HUES64 (cell line): Measurements from ENCODE around the gene POLR3K.

Source experiments
- H3K27ac ChIP-seq: 2 replicates; pipeline ENCODE4 v1.7.0; 2013; ENCODE audit warnings: low read depth, low read length, inconsistent platforms
- H3K27me3 ChIP-seq: 2 replicates; pipeline ENCODE4 v1.6.1; 2013; ENCODE audit warnings: mild to moderate bottlenecking, low read length; ENCODE audit not compliant: insufficient read depth
- H3K36me3 ChIP-seq: 2 replicates; pipeline ENCODE4 v1.6.1; 2013; ENCODE audit warnings: mild to moderate bottlenecking, low read length; ENCODE audit not compliant: insufficient read depth
- H3K4me1 ChIP-seq: 2 replicates; pipeline ENCODE4 v1.6.1; 2013; ENCODE audit warnings: mild to moderate bottlenecking, low read length, moderate library complexity; ENCODE audit not compliant: insufficient read depth
- H3K4me3 ChIP-seq: 2 replicates; pipeline ENCODE4 v1.5.1; 2013; ENCODE audit warnings: mild to moderate bottlenecking, low read length, moderate library complexity
- H3K9ac ChIP-seq: 2 replicates; pipeline ENCODE4 v1.6.1; 2013; ENCODE audit warnings: mild to moderate bottlenecking, low read depth, low read length
- H3K9me3 ChIP-seq: 2 replicates; pipeline ENCODE4 v1.6.1; 2013; ENCODE audit warnings: low read depth, low read length; ENCODE audit not compliant: insufficient read depth
- WGBS: fragments of 150-250, 120-280 bp; methylation state at CpG from one replicate; pipeline ENCODE4 v1.1.7; 2013; ENCODE audit warnings: missing lambda C conversion rate; 5-methylcytosine and 5-hydroxymethylcytosine counted together

Gene POLR3K

GRCh38 chr16:88613-89012, 35.2 kb upstream of the POLR3K start:
- Histone ChIP-seq H3K9me3 (no peaks in the 10 kb centered on the region), H3K27me3 (no peaks in the 10 kb centered on the region), H3K36me3 (peaks cover 50% of the 10 kb centered on the region), H3K4me1 (no peaks in the 10 kb centered on the region), H3K9ac (no peak overlapping the region), H3K4me3 (no peak overlapping the region), H3K27ac (no peak overlapping the region)
- WGBS, result 97% methylated on average over 14 of the region's 14 CpGs

DNA sequence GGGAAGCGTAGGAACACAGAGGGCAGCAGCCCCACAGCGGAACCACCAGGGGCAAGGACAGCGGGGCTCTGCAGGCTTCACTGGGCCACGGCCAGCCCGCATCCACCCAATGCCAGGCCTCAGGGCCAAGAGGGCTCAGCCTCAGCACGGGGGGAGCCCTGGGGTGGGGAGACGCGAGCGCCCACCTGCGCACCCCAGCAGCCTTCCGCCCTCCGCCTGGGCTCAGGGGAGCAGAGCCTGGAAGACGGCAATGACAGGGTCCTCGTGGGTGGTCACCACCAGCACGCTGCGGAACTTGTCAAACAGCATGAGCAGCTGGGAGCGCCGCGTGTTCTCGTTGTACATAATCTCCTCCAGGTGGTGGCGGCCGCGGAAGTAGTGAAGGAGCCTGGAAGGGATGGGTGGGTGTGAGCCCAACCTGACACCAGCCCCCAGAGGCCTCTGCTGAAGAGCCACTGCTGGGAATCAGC, 33.1 kb upstream of the POLR3K start:
- Histone ChIP-seq H3K27me3 (no peaks in the 10 kb centered on the region), H3K9ac (no peak overlapping the region), H3K9me3 (no peaks in the 10 kb centered on the region), H3K36me3 (peaks cover 51% of the 10 kb centered on the region), H3K27ac (no peak overlapping the region), H3K4me3 (no peak overlapping the region), H3K4me1 (no peaks in the 10 kb centered on the region)
- 95% methylated on average over 23 of the region's 23 CpGs for WGBS

DNA sequence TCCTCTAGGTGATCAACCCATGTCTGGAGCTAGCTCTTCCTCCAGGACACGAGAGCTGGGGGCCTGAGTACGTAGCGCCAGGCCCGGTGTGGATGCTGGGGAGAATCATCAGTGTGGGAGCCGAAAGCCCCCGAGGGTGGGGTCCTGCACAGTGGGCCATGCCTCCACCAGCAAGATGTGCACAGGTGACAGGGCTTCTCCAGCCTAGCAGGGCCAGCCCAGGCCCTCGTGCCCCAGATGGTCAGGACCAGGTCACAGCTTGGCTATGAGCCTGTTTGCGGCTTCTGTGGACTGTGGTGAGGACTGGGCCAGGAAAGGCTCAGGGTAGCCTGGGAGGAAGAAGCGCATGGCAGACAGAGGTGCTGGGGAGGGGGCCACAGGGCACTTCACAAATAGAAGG, 32.5 kb upstream of the POLR3K start:
- Histone ChIP-seq H3K9me3 (no peaks in the 10 kb centered on the region), H3K27me3 (no peaks in the 10 kb centered on the region), H3K4me1 (no peaks in the 10 kb centered on the region), H3K27ac (no peak overlapping the region), H3K36me3 (peaks cover 52% of the 10 kb centered on the region), H3K4me3 (no peak overlapping the region), H3K9ac (no peak overlapping the region)
- 92% methylated on average over 9 of the region's 9 CpGs for WGBS

DNA sequence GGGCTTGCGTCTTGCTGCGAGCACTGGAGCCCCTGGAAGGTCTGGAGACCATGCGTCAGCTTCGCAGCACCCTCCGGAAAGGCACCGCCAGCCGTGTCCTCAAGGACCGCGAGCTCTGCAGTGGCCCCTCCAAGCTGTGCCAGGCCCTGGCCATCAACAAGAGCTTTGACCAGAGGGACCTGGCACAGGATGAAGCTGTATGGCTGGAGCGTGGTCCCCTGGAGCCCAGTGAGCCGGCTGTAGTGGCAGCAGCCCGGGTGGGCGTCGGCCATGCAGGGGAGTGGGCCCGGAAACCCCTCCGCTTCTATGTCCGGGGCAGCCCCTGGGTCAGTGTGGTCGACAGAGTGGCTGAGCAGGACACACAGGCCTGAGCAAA, 32.0 kb upstream of the POLR3K start:
- 95% methylated on average over 18 of the region's 18 CpGs for WGBS
- H3K36me3 ChIP-seq, result peaks cover 54% of the 10 kb centered on the region
- H3K9me3 ChIP-seq, result no peaks in the 10 kb centered on the region
- no peak overlapping the region for H3K9ac ChIP-seq
- no peak overlapping the region for H3K27ac ChIP-seq
- no peaks in the 10 kb centered on the region for H3K27me3 ChIP-seq
- H3K4me1 ChIP-seq, result no peaks in the 10 kb centered on the region
- H3K4me3 ChIP-seq, result no peak overlapping the region

- Histone ChIP-seq H3K27me3 (no peaks in the 10 kb centered on the region), H3K4me1 (no peaks in the 10 kb centered on the region), H3K27ac (no peak overlapping the region), H3K9me3 (no peaks in the 10 kb centered on the region), H3K9ac (no peak overlapping the region), H3K4me3 (no peak overlapping the region), H3K36me3 (peaks cover 55% of the 10 kb centered on the region)
- 95% methylated on average over 7 of the region's 7 CpGs for WGBS
These were observed 31.5 kb upstream of the POLR3K start for GRCh38 chr16:84718-85406.

DNA sequence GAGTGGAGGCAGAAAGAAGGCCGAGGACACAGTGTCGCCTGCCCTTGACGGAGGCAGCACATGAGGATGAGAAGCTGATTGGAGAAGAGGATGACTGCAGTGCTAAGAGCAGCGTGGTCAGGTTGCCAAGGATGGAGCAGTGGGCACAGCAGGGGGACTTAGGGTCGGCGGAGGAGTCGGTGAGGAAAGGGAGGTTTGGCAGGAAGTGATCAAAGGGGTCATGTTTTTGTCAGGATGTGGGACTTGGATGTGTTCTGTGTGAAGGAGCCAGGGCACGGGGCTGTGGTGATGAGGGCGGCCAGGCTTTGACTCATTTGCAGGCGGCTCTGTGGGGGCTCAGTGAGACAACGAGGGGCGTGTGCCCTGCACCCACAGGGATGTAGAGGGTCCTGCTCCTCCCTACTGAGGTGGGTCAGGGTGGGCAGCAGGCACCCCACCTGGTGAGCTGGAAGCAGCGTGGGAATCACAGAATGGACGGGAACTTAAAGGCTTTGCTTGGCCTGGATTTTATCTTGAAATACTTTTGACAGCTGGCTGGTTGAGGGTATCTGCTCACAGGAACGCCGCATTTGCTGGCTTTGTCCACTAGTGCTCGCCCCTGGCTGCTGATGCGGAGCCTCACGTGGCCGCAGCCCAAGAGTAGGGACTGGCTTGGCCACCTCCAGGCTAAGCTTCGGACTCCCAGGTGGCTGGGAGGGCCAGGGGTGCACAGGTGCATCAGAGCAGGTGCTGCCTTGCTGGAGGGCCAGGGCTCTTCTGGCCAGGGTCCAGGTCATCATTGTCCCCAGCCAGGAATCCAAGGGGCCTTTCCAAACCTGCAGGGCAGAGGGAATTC, 30.6 kb upstream of the POLR3K start:
- Histone ChIP-seq H3K27ac (no peak overlapping the region), H3K9ac (no peak overlapping the region), H3K4me3 (no peak overlapping the region), H3K27me3 (no peaks in the 10 kb centered on the region), H3K4me1 (peaks cover 3% of the 10 kb centered on the region; the same call in 1 of the 2 replicates), H3K36me3 (peaks cover 56% of the 10 kb centered on the region), H3K9me3 (no peaks in the 10 kb centered on the region)
- WGBS, result 85% methylated on average over 21 of the region's 21 CpGs

GRCh38 chr16:83060-83603, 29.7 kb upstream of the POLR3K start:
- peaks cover 8% of the 10 kb centered on the region; the same call in 1 of the 2 replicates for H3K4me1 ChIP-seq
- H3K27me3 ChIP-seq, result 0 out of 2 replicates have a peak, but pooled peaks cover 5% of the 10 kb centered on the region
- H3K9ac ChIP-seq, result no peak overlapping the region
- H3K27ac ChIP-seq, result no peak overlapping the region
- no peaks in the 10 kb centered on the region for H3K9me3 ChIP-seq
- WGBS, result 95% methylated on average over 28 of the region's 31 CpGs
- no peak overlapping the region for H3K4me3 ChIP-seq
- H3K36me3 ChIP-seq, result peaks cover 48% of the 10 kb centered on the region

DNA sequence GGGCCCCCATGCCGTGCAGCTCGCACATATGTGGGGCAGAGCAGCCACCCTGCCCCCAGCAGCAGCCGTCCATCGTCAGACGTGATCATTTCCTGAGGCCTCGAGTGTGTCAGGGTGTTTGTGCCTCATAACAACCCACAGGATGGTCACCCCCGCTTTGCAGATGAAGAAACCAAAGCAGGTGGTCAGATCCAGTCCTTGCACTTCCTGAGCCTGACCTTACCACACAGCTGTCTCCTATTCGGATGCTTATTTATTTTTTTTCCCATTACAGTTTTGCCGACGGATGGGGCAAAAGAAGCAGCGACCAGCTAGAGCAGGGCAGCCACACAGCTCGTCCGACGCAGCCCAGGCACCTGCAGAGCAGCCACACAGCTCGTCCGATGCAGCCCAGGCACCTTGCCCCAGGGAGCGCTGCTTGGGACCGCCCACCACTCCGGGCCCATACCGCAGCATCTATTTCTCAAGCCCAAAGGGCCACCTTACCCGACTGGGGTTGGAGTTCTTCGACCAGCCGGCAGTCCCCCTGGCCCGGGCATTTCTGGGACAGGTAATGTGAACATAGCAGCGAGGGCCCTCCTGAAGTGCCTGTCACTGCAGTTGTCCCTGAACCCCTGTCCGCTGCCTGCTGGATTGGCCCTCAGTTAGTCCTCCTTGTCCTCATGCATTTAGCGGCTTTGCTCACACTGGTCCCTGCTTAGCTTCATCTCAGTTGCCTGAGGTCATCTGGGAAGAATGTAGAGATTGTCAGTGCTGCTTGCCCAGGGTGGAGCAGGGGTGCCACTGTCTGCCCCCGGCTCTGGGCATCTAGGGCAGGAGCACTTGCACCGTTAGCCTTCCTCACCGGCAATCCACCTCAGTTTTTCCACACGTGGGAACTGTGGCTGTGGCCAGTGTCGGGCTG, 26.0 kb upstream of the POLR3K start:
- Histone ChIP-seq H3K9ac (no peak overlapping the region), H3K27ac (no peak overlapping the region), H3K36me3 (peaks cover 20% of the 10 kb centered on the region), H3K9me3 (no peaks in the 10 kb centered on the region), H3K27me3 (0 out of 2 replicates have a peak, but pooled peaks cover 5% of the 10 kb centered on the region), H3K4me3 (peak overlapping the region; percentile 76), H3K4me1 (peaks cover 34% of the 10 kb centered on the region)
- WGBS, result 87% methylated on average over 32 of the region's 32 CpGs

DNA sequence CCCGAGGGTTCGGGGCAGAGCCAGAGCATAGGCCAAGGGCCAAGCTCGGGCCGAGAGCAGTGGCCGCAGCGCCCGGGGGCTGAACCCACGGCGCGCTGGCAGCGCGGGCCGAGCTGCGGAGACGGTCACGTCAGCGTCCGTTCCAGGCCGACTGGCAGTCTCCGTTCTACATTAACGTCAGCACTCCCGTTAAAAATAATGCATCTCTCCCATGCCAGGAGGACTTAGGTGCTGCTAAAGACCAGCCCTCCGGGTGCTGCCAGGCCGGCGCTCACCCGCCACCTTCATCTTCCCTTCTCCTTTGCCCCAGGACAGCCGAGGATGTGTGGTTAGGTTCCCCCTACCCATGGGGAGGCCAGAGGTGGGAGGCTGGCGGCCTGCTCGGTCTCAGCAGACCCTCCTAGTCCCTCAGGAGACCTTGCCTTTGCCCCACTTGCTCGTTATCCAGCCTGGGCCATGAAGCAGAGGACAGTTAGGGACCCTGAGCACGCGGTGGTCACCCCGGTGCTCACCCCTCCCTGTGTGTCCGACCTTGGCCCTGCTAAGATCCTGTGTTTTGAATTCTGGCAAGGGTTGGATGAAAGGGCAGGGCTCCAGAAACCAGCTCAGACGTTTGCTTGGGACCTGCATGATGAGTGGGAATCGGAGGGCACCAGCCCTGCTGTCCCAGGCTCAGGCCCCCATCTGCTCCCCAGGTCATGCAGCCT, 25.2 kb upstream of the POLR3K start:
- Histone ChIP-seq H3K27me3 (0 out of 2 replicates have a peak, but pooled peaks cover 5% of the 10 kb centered on the region), H3K4me3 (peak overlapping the region; percentile 76), H3K9ac (peak overlapping the region; percentile 88), H3K4me1 (peaks cover 42% of the 10 kb centered on the region), H3K9me3 (no peaks in the 10 kb centered on the region), H3K36me3 (peaks cover 15% of the 10 kb centered on the region), H3K27ac (no peak overlapping the region)
- 20% methylated on average over 36 of the region's 36 CpGs for WGBS

- H3K27me3 ChIP-seq, result 0 out of 2 replicates have a peak, but pooled peaks cover 5% of the 10 kb centered on the region
- H3K9me3 ChIP-seq, result no peaks in the 10 kb centered on the region
- H3K4me1 ChIP-seq, result peaks cover 47% of the 10 kb centered on the region
- H3K4me3 ChIP-seq, result peak within 1 kb of the TSS; percentile 76
- no peak within 1 kb of the TSS; the same call in 1 of the 2 replicates for H3K27ac ChIP-seq
- WGBS, result under 1% methylated on average over 83 of the region's 83 CpGs
- peak within 1 kb of the TSS; percentile 88 for H3K9ac ChIP-seq
- H3K36me3 ChIP-seq, result peaks cover 15% of the 10 kb centered on the region
These were observed 24.5 kb upstream of the POLR3K start, which contains the start of gene MPG for GRCh38 chr16:77807-78443. Gene MPG (plus strand): TSS chr16:78225. CDS start chr16:78310, 85 bp downstream.
